Neural cell (in vitro differentiated cells): ENCODE results near the gene FOXL1. TPM values are rescaled to one million over a fixed set of nuclear protein-coding genes. Genes with fewer than 3 reads are reported as not detected.
A peak's percentile ranks its signal among the peaks of the same experiment; 100 is the strongest.

ENCODE experiments used
- H2AFZ ChIP-seq: fragments of 200-600, 300-800 bp; sonication (generic), shearing (Covaris generic); 2 replicates; pipeline ENCODE4 v1.6.0; 2014; ENCODE audit warnings: low read depth, mild to moderate bottlenecking, antibody characterized with exemption, low read length, moderate library complexity
- H3F3A ChIP-seq: fragments of 200-600 bp; shearing (Covaris generic); 2 replicates; pipeline ENCODE4 v1.6.1; 2016; ENCODE audit warnings: mild to moderate bottlenecking, moderate library complexity, mixed read lengths, antibody characterized with exemption, low read length; ENCODE audit not compliant: insufficient read depth, poor library complexity, severe bottlenecking
- H3K27ac ChIP-seq: fragments of 200-600, 300-800 bp; sonication (generic), shearing (Covaris generic); 2 replicates; pipeline ENCODE4 v1.5.1; 2014; ENCODE audit warnings: mild to moderate bottlenecking, low read length, moderate library complexity
- H3K27me3 ChIP-seq: fragments of 300-800, 200-600 bp; sonication (generic), shearing (Covaris generic); 2 replicates; pipeline ENCODE4 v1.6.0; 2014; ENCODE audit warnings: mild to moderate bottlenecking, low read depth, low read length, moderate library complexity; ENCODE audit not compliant: insufficient read depth
- H3K36me3 ChIP-seq: fragments of 300-800, 200-600 bp; sonication (generic), shearing (Covaris generic); 2 replicates; pipeline ENCODE4 v1.5.1; 2014; ENCODE audit warnings: mild to moderate bottlenecking, antibody characterized with exemption, low read length, moderate library complexity; ENCODE audit not compliant: insufficient read depth
- H3K4me2 ChIP-seq: fragments of 300-800, 200-600 bp; sonication (generic), shearing (Covaris generic); 2 replicates; pipeline ENCODE4 v1.6.0; 2014; ENCODE audit warnings: mild to moderate bottlenecking, low read length
- H3K4me3 ChIP-seq: fragments of 300-800, 200-600 bp; sonication (generic), shearing (Covaris generic); 2 replicates; pipeline ENCODE4 v1.5.1; 2014; ENCODE audit warnings: mild to moderate bottlenecking, low read length, moderate library complexity
- H3K79me2 ChIP-seq: fragments of 200-600 bp; shearing (Covaris generic); replicated peaks from 2 replicates; pipeline ENCODE4 v1.6.0; 2014; ENCODE audit warnings: mild to moderate bottlenecking, low read length, moderate library complexity; ENCODE audit not compliant: insufficient read depth
- H3K9ac ChIP-seq: fragments of 300-800, 200-600 bp; sonication (generic), shearing (Covaris generic); 2 replicates; pipeline ENCODE4 v1.6.1; 2016; ENCODE audit warnings: mild to moderate bottlenecking, low read length, mixed read lengths
- H3K9me2 ChIP-seq: fragments of 200-600 bp; shearing (Covaris generic); 2 replicates; pipeline ENCODE4 v1.6.1; 2016; ENCODE audit warnings: mild to moderate bottlenecking, low read length, mixed read lengths; ENCODE audit not compliant: insufficient read depth
- H3K9me3 ChIP-seq: fragments of 200-600, 300-800 bp; sonication (generic), shearing (Covaris generic); 2 replicates; pipeline ENCODE4 v1.6.1; 2016; ENCODE audit warnings: mild to moderate bottlenecking, mixed run types, low read length, moderate library complexity, mixed read lengths
- H4K20me1 ChIP-seq: fragments of 200-600 bp; shearing (Covaris generic); 2 replicates; pipeline ENCODE4 v1.6.1; 2016; ENCODE audit warnings: mild to moderate bottlenecking, mixed run types; ENCODE audit not compliant: insufficient read depth
- EP300 ChIP-seq: fragments of 450-650 bp; conservative IDR thresholded peaks from 2 replicates; pipeline ENCODE4 v1.6.1; 2014; ENCODE audit warnings: antibody characterized with exemption, mild to moderate bottlenecking, moderate library complexity; ENCODE audit not compliant: poor library complexity, severe bottlenecking
- EZH2 ChIP-seq: fragments of 200-600, 300-800 bp; shearing (Covaris generic), sonication (generic); IDR thresholded peaks from 2 replicates; pipeline ENCODE4 v1.6.1; 2014; ENCODE audit warnings: antibody characterized with exemption, low read length, borderline replicate concordance, mild to moderate bottlenecking; ENCODE audit not compliant: insufficient read depth, poor library complexity, severe bottlenecking
- MXI1 ChIP-seq: fragments of 450-650 bp; conservative IDR thresholded peaks from 2 replicates; pipeline ENCODE4 v1.6.1; 2014; ENCODE audit warnings: antibody characterized with exemption, mild to moderate bottlenecking; ENCODE audit not compliant: poor library complexity, severe bottlenecking
- POLR2AphosphoS5 ChIP-seq: IDR thresholded peaks from 2 replicates; pipeline ENCODE4 v1.6.1; 2012
- RAD21 ChIP-seq: fragments of 450-650 bp; conservative IDR thresholded peaks from 2 replicates; pipeline ENCODE4 v1.6.1; 2014; ENCODE audit warnings: antibody characterized with exemption, mild to moderate bottlenecking, moderate library complexity
- SMC3 ChIP-seq: fragments of 450-650 bp; conservative IDR thresholded peaks from 2 replicates; pipeline ENCODE4 v1.6.1; 2014; ENCODE audit warnings: antibody characterized with exemption, mild to moderate bottlenecking, moderate library complexity; ENCODE audit not compliant: poor library complexity
- TAF1 ChIP-seq: IDR thresholded peaks from 2 replicates; pipeline ENCODE4 v1.6.1; 2012; ENCODE audit warnings: low read depth
- polyA plus RNA-seq: library from polyadenylated mRNA; depleted of rRNA; stranded (reverse); fragments of >200 nt; gene quantifications from 2 replicates; pipeline ENCODE4 v1.2.3, GENCODE V29; 2014
- TF ChIP-seq, protein P1 (sequence below): fragments of 450-650 bp; IDR thresholded peaks from 2 replicates; pipeline ENCODE4 v1.5.1; 2014; ENCODE audit warnings: antibody characterized with exemption, mild to moderate bottlenecking, moderate library complexity; ENCODE audit not compliant: poor library complexity, severe bottlenecking
- TF ChIP-seq, protein P2 (sequence below): IDR thresholded peaks from 2 replicates; pipeline ENCODE4 v1.6.1; 2012; ENCODE audit warnings: borderline replicate concordance

FOXL1 gene
- polyA plus RNA-seq, 1 donor from 2014 or later, result 0.07 TPM

DNA sequence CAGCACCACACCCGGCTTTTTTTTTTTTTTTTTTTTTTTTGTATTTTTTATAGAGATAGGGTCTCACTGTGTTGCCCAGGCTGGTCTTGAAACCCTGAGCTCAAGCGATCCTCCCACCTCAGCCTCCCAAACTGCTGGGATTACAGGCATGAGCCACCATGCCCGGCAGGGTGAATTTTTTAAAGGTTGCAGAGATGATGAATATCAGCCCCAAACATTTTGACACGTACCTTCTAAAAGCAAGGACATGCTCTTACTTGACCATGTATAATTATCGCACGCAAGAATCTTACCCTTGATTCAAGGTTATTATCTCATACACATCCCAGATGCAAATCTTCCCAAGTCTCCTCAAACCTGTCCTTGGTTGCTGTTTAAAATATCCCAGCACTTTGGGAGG, 16.0 kb upstream of the FOXL1 start:
- H3K9ac ChIP-seq, result no peak overlapping the region
- H3K9me3 ChIP-seq, result no peaks in the 10 kb centered on the region
- no peaks in the 10 kb centered on the region for H3K36me3 ChIP-seq
- TF ChIP-seq, protein P1, sequence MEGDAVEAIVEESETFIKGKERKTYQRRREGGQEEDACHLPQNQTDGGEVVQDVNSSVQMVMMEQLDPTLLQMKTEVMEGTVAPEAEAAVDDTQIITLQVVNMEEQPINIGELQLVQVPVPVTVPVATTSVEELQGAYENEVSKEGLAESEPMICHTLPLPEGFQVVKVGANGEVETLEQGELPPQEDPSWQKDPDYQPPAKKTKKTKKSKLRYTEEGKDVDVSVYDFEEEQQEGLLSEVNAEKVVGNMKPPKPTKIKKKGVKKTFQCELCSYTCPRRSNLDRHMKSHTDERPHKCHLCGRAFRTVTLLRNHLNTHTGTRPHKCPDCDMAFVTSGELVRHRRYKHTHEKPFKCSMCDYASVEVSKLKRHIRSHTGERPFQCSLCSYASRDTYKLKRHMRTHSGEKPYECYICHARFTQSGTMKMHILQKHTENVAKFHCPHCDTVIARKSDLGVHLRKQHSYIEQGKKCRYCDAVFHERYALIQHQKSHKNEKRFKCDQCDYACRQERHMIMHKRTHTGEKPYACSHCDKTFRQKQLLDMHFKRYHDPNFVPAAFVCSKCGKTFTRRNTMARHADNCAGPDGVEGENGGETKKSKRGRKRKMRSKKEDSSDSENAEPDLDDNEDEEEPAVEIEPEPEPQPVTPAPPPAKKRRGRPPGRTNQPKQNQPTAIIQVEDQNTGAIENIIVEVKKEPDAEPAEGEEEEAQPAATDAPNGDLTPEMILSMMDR, result no peak
- TF ChIP-seq POLR2AphosphoS5 (no peak), SMC3 (no peak), EP300 (no peak), RAD21 (no peak), TAF1 (no peak), MXI1 (no peak), EZH2 (no peak)
- TF ChIP-seq, protein P2, sequence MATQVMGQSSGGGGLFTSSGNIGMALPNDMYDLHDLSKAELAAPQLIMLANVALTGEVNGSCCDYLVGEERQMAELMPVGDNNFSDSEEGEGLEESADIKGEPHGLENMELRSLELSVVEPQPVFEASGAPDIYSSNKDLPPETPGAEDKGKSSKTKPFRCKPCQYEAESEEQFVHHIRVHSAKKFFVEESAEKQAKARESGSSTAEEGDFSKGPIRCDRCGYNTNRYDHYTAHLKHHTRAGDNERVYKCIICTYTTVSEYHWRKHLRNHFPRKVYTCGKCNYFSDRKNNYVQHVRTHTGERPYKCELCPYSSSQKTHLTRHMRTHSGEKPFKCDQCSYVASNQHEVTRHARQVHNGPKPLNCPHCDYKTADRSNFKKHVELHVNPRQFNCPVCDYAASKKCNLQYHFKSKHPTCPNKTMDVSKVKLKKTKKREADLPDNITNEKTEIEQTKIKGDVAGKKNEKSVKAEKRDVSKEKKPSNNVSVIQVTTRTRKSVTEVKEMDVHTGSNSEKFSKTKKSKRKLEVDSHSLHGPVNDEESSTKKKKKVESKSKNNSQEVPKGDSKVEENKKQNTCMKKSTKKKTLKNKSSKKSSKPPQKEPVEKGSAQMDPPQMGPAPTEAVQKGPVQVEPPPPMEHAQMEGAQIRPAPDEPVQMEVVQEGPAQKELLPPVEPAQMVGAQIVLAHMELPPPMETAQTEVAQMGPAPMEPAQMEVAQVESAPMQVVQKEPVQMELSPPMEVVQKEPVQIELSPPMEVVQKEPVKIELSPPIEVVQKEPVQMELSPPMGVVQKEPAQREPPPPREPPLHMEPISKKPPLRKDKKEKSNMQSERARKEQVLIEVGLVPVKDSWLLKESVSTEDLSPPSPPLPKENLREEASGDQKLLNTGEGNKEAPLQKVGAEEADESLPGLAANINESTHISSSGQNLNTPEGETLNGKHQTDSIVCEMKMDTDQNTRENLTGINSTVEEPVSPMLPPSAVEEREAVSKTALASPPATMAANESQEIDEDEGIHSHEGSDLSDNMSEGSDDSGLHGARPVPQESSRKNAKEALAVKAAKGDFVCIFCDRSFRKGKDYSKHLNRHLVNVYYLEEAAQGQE, result no peak
- H3K27me3 ChIP-seq, result peaks cover 34% of the 10 kb centered on the region
- H2AFZ ChIP-seq, result no peak overlapping the region
- H3K27ac ChIP-seq, result no peak overlapping the region
- H3K79me2 ChIP-seq, result no peaks in the 10 kb centered on the region
- no peaks in the 10 kb centered on the region for H3K9me2 ChIP-seq
- H3K4me3 ChIP-seq, result no peak overlapping the region
- no peaks in the 10 kb centered on the region for H3F3A ChIP-seq
- no peak overlapping the region for H3K4me2 ChIP-seq
- no peaks in the 10 kb centered on the region for H4K20me1 ChIP-seq

DNA sequence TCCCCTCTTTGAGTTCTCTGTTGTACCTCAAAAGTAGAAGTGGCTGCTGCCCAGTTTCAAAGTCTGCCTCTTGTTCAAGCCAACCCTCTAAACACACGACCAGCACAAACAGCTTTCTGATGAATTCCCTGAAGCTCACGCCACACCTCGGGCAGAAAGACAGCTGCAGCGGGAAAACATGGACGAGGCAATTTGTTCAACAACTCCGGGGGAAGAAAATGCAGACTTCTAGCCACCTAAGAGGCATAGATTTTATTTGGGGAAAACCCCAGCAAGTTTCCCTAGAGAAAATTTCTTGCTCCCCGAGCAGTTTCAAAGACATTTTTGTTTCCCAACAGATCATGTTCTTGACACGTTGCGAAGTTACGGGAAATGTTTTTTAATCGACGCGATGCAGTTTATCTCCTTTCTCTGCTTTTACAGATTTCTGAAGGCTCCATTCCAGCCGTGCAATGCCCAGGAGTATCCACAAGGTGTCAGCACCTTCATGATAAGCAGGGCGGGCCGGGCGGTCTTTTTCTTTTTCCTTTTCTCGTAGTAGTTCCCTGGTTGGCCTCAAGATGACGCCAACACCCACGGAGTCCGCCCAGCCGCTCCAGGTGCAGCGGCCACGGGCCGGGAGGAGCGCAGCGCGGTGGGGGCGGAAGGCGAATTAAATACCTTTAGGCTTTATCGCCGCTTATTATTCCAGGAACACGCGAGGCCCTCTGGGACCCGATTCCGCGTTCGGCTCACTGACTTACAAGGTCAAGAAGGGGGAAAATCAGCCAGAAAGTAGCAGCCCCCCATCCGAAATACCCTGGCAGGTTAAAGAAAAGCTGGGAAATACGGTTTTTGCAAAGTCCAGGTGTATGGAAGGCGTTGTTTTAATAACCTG, 14.6 kb upstream of the FOXL1 start:
- Histone ChIP-seq H4K20me1 (no peaks in the 10 kb centered on the region), H3K36me3 (no peaks in the 10 kb centered on the region), H3K4me3 (peak overlapping the region; percentile 53), H3F3A (no peaks in the 10 kb centered on the region), H3K27me3 (peaks cover 46% of the 10 kb centered on the region), H3K4me2 (peak overlapping the region; percentile 69), H3K9ac (no peak overlapping the region), H3K79me2 (no peaks in the 10 kb centered on the region), H3K27ac (no peak overlapping the region), H3K9me3 (no peaks in the 10 kb centered on the region), H2AFZ (no peak overlapping the region), H3K9me2 (no peaks in the 10 kb centered on the region)
- peak; percentile 47 for TF ChIP-seq EP300
- TF ChIP-seq RAD21, result peak; percentile 100
- TF ChIP-seq POLR2AphosphoS5, result no peak
- no peak for TF ChIP-seq TAF1
- TF ChIP-seq EZH2, result no peak
- TF ChIP-seq, protein P2, result no peak
- TF ChIP-seq, protein P1, result peak; percentile 100
- TF ChIP-seq SMC3, result peak; percentile 100
- peak; percentile 61 for TF ChIP-seq MXI1
